Stimulated activated CD8-positive, alpha-beta memory T cell treated with anti-CD3 and anti-CD28 coated beads, Interleukin-7, amount 100 ng/mL, for 4 hours (primary cell): ENCODE measurements around the gene PRM1.
A peak's percentile ranks its signal among the peaks of the same experiment; 100 is the strongest.
"Not testable (repeated sequence)": the region's sequence is repeated elsewhere in the genome, so short reads cannot be mapped to it uniquely, and the experiment has no call there.

Experiments
- DNase-seq, 2 donors: peaks; one replicate each; pipeline ENCODE4 v3.0.0-alpha.2; 2020; ENCODE audit warnings: low read depth in 2 of 2

The PRM1 gene

DNA sequence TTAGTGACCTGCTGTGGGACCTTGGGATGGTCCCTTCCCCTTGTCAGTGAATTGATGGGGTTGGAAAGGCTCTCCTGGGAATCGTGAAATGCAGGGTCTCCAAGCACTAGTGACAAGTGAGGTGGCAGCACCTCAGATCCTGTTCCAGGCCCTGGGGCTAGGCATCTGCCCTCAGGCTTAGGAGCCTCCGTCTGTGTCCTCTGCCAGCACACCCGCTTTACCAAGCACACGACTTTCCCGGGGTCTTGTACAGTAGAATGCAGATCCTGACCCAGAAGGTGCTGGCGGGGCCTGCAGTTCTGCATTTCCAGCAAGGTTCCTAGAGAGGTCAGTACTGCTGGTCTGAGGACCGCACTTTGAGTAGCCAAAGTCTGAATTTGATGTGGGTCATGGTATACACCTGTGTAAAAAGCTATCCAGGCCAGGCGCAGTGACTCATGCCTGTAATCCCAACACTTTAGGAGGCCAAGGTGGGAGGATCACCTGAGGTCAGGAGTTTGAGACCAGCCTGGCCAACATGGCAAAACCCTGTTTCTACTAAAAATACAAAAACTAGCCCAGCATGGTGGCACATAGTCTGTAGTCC is 33.3 kb upstream of the PRM1 start:
- DNase-seq, result no peak

DNA sequence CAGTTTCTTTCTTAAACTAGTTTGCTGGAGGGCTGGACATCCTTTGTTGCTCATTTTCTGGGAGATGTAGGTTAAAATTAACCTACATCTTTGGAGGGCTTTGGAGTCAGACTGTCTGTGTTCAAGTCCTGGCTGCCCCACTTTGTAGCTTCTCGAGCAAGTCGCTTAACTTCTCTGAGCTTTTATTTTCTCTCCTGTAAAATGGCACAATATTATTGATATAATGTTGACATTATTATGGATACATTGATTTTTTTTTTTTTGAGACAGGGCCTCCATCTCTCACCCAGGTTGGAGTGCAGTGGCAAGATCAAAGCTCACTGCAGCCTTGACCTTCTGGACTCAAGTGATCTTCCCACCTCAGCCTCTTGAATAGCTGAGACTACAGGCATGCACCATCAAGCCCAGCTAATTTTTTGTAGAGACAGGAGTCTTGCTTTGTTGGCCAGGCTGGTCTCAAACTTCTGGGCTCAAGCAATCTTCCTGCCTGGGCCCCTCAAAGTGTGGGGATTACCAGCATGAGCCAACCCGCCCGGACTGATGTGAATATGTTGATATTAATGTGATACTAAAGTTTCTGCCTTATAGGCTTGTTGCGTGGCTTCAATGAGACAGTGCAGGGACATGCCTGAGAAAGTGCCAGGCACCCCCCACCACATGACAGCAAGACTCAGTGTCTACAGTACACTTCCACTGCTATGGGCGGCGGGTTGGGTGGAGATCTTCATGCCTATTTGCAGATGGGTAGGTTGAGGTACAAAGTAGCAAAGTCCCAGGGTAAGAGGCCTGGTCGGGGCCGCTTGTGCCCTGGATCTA is 32.6 kb upstream of the PRM1 start:
- no peak for DNase-seq

DNA sequence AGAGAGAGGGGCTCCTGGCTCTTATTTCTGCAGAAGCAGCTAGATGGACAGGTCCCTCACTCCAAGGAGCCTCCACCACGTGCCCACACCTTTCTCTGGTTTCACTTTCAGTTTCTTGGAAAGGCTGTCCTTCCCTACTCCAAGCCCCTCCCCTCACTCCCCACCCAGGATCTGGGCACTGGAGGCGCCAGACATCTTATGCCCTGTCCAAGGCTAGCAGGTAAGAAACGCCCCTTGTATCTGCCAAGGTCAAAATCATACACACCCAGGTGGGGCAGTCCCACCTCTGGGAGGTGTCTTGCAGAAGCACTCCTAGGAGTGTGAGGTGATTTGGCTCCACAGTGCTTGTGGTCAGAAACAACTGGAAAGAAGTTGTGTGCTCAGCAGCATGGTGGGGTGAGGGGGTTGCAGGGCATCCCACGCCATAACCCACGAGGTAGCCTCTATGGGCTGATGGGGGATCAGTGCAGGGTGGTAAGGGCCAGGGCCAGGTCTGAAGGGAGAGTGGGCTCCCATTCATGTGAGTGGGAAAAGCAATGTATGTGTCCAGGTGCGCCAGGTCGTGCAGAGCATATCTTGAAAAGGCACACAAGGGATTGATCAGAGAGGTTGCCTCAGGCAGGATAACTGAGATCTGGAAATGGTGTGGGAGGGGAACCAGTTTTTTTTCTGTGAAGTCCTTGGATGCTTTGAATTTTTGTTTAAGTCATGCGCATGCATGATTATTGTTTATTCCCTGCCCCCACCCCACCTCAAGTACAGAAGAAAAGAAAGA is 31.8 kb upstream of the PRM1 start:
- DNase-seq, result peak in 1 of 2 donors; percentile 7

DNA sequence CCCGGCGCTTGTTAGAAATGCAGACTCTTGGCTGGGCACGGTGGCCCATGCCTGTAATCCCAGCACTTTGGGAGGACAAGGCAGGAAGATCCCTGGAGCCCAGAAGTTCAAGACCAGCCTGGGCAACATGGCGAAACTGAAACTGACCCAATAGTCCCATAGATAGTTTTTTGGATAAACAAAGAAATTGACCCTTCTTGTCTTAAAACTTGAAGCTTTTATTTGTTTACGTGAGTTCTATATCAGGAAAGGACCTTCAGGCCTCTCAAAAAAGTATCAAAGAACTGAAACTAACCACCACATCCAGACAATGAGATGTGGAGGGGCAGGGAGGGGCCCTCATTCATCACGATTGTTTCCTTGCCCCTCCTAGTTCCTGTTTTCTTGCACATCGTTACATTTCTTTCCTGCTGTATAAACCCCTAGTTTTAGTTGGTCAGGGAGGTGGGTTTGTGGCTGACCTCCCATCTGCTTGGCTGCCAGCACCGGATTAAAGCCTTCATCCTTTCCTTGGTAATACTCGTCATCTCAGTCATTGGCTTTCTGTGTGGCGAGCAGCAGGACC is 29.9 kb upstream of the PRM1 start:
- DNase-seq, result no peak

DNA sequence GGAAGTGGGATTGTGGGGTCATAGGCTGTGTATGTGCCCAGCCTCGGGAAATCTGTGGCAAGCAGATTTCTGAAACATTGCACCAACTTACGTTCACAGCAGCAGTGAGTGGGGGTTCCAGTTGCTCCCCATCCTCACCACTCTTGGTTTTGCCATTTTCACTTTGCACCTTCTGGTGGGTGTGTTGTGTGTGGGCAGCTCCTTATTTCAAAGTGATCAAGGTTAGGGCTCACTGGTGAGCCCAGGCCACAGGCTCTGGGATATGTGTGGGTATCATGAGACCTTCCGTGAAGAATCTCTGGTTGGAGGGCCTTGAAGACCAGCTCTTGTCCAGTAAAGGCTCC is 29.5 kb upstream of the PRM1 start:
- DNase-seq, result no peak

DNA sequence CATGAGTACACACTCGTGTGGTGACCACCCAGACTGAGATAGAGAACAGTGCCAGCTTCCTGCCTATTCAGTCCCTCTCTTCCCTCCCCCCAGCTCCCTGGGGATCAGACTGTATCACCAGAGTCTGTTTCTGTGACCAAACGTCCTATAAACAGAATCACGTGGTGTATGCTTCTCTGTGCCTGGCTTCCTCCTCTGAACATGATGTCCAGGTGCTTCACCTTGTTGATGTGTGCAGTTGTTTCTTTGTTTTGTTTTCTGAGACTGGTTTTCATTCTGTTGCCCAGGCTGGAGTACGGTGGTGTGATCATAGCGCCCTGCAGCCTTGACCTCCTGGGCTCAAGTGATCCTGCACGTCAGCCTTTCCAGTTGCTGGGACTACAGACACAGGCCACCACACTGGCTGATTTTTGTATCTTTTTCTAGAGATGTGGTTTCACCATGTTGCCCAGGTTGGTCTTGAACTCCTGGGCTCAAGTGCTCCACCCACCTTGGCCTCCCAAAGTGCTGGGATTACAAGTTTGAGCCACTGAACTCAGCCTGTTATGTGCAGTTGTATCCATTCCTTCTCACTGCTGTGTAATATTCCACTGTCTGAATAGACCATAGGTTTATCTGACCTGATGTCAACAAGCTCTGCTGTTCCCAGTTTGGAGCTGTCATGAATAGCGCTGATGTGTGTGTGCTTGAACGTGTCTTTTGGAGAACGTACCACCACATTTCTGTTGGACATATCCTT is 28.9 kb upstream of the PRM1 start:
- DNase-seq, result no peak

DNA sequence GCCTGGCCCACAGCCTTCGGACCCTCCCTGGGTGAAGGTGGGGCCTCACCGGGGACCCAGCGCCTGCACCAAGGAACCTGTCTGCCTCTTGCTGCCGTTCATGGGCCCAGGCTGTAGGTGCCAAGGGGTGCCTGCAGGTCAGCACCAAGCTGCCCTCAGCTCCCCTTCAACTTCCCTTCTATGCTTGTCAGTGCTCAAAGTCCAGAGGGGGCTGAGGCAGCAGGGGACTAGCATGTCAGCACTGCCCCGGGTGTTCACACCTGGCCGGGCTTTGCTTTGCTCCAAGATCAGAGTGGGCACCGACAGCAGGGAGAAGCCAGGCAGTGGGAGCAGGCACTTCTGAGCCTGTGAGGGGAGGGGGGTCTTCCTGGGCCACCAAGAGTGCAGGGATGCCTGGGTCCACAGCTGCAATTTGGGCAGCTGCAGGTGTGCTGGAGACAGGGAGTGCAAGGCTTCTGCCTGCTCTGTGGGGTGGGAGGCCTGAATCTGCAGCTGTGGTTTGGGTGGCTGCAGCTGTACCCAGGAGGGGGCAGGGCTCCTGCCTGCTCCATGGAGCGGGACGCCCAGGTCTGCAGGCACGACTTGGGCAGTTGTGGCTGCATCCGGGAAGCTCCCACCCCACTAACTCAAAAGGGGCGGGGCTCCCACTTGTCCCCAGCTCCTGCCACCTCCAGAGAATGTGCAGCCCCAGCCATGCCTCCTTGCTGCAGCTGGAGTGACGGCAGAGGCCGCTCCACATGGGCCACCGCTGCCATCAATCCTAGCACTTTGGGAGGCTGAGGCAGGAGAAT is 27.6 kb upstream of the PRM1 start:
- no peak for DNase-seq

DNA sequence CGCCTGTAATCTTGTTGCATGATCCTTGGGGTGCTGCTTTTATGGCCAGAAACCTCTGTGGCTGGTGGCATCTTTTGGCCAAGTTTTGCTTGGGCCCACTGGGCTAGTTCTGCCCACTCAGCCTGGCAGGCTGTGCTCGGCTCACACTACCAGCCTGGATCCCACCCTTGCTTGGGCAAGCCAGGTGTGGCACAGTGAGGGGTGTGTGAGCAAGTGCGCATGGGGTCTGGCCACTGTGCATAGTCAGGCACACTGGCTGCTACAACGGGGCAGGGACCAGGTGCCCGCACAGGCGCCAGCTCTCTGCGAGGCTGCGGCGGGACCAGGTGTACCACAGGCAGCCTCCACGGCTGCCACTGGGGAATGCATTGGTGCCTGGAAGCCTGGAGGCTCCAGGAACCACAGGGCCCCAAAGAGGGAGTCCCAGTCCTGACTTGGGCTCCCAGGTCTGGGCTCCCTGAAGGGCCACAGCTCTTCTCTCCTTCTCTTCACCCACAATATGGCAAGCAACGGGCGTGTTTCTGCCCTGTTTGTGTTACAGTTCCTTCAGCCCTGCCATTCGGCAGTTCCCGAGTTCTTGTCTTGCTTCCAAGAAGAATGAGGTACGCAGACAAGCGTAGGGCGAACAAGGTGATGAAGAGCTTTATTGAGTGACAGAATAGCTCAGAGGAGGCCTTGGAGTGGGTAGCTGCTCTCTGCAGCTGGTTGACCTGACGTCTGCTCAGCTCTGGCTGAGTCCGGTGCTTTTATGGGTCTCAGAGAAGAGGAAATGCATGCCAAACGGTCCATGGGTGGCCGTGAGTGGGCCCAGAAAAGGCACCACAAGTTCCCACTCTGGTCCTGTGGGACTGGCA is 26.7 kb upstream of the PRM1 start:
- no peak for DNase-seq

DNA sequence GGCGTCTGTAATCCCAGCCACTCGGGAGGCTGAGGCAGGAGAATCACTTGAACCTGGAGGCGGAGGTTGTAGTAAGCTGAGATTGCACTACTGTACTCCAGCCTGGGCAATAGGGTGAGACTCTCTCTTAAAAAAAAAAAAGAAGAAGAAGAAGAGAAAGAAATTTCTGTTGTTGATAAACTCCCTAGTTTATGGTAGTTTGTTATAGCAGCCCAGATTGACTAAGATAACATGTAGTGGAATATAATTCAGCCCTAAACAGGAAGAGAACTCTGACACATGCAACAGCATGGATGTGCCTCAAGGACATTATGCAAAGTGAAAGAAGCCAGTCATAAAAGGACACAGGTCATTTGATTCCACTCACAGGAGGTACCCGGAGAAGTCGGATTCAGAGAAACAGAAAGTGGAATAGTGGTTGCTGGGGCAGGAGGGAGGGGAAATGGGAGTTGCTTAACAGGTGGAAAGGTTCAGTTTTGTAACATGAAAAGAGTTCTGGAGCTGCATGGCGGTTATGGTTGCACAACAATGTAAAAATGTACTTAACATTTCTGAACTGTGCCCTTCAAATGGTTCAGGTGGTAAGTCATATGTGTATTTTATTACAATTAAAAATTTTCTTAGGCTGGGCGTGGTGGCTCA is 26.0 kb upstream of the PRM1 start:
- no peak for DNase-seq

DNA sequence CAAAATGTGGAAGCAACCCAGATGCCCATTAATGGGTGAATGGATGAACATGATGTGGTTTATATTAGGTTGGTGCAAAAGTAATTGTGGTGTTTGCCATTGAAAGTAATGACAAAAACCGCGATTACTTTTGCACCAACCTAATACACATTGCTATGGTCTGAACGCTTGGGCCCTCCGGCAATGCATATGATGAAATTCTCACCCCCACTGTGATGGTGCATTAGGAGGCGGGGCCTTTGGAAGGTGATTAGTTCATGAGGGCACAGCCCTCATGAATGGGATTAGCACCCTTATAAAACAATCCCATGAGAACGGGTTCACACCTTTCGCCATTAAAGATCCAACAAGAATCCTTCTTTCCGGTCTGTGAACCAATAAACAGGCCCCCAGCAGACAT is 25.3 kb upstream of the PRM1 start:
- DNase-seq, result no peak

DNA sequence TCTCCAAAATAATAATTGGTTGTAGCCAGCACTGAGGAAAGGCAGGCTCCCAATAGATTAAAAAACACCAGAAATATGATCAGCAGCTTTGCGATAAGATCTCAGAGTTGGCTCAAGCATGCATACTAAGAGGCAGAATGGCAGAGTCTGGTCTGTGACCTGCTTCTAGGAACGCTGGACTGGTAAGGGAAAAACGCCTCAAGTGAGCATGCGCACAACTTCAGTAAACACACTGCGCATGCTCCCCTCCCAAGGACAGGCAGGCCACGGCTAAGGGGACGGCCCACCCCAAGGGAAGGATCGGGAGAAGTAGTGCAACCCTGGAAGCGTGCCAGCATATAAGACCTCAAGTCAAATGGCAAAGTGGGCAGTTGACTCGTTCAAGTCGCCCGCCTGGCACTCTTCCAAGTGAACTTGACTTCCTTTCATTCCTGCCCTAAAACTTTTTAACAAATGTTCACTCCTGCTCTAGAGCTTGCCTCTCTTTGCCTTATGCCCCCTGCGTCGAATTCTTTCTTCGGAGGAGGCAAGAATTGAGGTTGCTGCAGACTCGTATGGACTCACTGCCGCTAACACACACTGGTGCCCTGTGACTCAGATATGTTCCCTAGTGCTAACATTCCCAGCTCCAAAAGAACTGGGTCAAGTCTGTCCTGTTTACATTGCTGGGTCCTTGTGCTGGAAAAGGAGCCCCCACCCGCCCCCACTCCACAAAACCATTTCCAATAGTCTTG is 22.4 kb upstream of the PRM1 start:
- no peak for DNase-seq

DNA sequence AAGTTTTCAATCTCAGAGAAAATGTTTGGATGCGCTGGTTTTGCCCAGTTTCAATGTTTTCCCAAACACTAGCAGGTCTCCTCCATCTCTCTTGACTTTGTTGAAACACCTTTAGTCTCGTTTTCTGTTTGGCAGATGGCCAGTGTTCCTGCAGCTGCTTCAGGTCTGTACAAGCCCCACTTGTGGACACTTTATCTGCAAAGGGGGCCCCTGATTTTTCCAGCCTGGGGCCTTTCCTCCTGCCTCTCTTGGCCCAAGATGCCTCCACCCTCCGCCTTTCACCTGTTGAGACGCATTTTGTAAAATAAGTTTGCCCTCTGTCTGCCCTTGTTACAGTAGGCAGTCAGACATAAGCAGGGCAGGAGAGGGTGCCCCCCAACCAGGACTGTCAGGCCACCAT is 21.8 kb upstream of the PRM1 start:
- no peak for DNase-seq

DNA sequence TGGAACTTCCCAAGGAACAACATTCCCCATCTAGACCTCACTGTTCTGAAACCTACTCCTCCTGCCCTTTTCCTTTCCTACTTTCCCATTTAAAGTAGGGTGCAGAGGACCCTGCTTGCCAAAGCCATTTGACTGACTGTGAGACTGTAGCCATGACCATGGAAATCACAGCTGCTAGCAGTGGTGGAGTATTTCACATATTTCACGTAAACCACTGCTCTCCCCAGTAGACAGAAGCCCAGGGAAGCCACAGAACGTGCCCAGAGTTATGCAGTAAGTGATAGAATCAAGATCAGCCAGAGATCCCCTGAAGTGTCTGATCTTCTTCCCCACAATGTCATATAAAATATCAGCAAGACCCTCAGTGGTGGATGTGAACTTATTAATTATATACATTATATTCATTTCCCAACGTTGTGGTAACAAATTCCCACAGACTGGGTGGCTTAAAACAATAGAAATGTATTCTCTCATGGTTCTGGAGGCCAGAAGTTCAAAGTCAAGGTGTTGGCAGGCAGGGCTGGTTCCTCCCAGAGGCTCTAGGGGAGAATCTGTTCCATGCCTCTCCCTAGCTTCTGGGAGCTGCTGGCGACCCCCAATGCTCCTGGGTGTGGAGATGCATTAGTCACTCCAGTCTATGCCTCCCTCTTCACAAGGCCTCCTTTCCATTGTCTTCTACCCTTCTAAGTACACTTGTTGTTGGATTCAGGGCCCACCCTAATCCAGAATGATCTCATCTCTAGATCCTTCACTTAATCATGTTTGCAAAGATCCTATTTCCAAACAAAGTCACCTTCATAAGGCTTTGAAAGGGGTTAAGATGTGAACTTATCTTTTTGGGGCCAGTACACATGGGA is 20.7 kb upstream of the PRM1 start:
- no peak for DNase-seq

DNA sequence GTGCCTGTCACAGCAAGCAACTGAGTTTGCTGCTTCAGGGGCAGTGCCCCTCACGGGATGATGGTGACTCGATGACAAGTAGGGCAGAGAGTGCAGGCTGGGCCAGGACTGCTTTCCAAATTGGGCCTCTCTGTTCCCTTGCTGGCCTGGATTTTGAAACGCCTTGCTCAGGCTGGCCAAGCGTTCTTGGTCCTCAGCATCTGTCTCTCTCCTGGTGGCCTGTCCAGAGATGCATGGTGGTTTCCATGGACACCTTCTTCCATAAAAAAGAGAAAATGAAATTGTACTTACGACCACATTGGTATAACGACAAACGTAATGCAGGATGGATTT is 19.4 kb upstream of the PRM1 start:
- DNase-seq, result no peak

DNA sequence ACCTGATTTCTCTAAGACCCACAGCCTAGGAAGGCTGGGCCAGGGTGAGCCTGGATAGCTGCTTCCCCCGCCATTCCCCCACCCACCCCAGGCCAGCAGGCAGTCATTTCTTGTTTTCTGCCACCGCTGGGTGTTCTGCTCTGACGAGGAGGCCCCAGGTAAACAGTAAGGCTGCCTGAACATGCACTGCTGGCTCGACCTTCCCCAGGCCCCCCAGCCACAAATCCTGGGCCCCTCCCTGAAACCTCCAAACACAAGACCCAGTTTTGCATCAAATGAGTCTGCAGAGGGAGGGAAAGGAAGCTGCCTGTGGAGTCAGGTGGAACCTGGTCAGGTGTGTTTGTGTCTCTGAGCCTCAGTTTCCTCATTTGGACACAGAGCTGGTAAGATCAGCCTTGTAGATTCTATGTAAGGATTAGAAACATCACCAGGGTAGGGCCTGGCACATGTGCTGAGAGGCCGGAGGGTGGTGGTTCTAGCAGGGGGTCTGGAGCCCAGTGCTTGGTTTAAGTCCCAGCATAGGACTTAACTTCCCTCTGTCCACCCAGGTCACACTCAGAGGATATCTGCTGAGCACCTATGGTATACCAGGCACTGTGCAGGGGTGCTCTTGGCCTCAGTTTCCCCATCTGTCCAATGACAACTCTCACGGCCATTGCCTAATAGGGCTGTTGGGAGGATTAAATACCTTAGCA is 18.9 kb upstream of the PRM1 start:
- DNase-seq, result no peak

DNA sequence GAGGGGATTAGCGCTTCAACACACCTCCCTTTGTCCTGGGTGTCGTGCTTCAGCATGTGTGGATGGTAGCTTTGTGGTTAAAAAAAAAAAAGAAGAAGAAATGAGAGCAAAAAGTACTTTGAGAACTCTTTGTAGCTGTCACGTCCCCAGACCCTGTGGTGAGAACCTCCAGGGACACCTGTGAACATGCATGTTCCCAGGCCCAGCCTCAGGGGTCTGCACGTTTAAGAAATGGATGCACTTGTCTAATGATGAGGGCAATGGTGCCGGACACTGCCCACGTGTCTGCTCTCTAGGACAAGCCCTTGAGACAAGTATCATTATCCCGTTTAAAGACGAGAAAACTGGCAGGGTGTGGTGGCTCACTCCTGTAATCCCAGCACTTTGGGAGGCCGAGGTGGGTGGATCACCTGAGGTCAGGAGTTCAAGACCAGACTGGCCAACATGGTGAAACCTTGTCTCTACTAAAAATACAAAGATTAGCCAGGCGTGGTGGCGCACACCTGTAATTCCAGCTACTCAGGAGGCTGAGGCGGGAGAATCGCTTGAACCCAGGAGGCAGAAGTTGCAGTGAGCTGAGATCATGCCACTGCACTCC is 17.9 kb upstream of the PRM1 start:
- not testable (repeated sequence) for DNase-seq
